ENCODE results near the gene SYTL5. TPM values are rescaled to one million over a fixed set of nuclear protein-coding genes. Genes with fewer than 3 reads are reported as not detected.

Gene SYTL5
- total and polyA plus RNA-seq, 4 donors = 0.83 to 8.4 (median 1.5) TPM

DNA sequence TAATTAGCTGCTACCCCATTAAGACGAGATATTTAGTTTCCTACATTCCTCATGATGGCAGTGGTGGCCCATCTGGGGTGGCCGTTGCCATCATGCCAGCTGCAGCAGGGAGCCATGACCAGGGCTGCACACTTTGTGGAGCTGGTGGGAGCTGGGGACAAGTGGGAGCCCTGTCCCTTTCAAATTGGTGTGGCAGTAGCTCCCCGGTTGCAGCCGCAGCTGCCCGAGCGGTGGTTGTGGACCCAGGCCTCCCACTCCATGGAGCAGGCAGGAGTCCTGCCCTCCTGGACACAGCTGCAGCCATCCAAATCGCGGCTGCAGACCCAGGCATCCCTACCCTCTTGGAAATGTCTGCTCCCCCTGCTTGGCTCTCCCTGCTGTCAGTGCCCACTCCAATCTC lies 9.3 kb upstream of the SYTL5 start:
- WGBS, 2 donors = 91 to 94% methylated on average over 8 of the region's 8 CpGs
- Histone ChIP-seq H3K9me3 (ENCODE audit: control insufficient read depth in 4 of 4, insufficient read depth in 3 of 4, low read length in 3 of 4) (peaks cover 0 to 4% (median 0%) of the 10 kb centered on the region in 4 donors), H3K27me3 (ENCODE audit: control insufficient read depth in 3 of 3, insufficient read depth in 3 of 3, low read length in 2 of 3) (peaks cover 3 to 5% (median 4%) of the 10 kb centered on the region in 3 donors), H3K4me1 (ENCODE audit: control insufficient read depth in 5 of 5, insufficient read depth in 5 of 5, low read length in 5 of 5) (no peaks in the 10 kb centered on the region), H3K27ac (ENCODE audit: low read depth in 1 of 2, low read length in 1 of 2) (no peak overlapping the region), H3K36me3 (ENCODE audit: control insufficient read depth in 4 of 4, insufficient read depth in 4 of 4, low read length in 4 of 4) (no peaks in the 10 kb centered on the region), H3K4me3 (no peak overlapping the region), H3K9ac (ENCODE audit: insufficient read depth in 1 of 2, low read length in 2 of 2) (no peak overlapping the region)
- DNase-seq = no peak
- ATAC-seq (ENCODE audit: insufficient read depth, low FRiP score) = no peak
- TF ChIP-seq, protein P1, sequence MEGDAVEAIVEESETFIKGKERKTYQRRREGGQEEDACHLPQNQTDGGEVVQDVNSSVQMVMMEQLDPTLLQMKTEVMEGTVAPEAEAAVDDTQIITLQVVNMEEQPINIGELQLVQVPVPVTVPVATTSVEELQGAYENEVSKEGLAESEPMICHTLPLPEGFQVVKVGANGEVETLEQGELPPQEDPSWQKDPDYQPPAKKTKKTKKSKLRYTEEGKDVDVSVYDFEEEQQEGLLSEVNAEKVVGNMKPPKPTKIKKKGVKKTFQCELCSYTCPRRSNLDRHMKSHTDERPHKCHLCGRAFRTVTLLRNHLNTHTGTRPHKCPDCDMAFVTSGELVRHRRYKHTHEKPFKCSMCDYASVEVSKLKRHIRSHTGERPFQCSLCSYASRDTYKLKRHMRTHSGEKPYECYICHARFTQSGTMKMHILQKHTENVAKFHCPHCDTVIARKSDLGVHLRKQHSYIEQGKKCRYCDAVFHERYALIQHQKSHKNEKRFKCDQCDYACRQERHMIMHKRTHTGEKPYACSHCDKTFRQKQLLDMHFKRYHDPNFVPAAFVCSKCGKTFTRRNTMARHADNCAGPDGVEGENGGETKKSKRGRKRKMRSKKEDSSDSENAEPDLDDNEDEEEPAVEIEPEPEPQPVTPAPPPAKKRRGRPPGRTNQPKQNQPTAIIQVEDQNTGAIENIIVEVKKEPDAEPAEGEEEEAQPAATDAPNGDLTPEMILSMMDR (IDR thresholded peaks at IDR 0.05; ENCODE audit: control extremely low read depth, extremely low read depth) = no peak

DNA sequence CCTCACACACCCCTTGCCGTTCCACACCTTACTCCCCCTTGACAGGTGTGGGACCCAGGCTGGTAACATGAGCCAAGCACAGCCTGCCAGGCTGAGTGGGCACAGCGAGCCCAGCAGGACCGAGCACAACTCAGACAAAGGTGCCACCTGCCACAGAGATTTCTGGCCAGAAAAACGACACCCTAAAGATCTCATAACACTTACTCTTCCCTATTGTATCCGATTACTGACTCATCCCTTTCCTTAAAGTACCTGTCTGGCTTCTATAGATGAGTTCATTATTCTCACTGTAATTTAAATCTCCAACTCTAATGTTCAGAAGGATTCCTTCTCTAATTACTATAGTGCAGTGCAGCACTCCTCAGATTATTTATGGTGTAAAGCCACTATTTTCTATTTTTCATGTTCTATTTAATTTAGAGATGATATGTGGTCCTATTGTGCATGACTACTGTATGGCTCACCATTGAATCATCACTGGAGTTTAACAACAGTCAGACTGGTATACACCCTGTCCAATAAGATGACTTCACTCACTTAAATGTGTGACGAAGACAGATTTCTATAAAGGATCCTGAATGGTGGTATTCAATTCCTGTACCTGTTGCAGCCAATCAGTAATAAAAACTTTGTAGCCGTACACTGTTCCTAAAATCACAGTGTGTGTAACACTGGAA lies 7.6 kb upstream of the SYTL5 start:
- H3K4me3 ChIP-seq = no peak overlapping the region
- TF ChIP-seq, protein P1 (IDR thresholded peaks at IDR 0.05; ENCODE audit: control extremely low read depth, extremely low read depth) = no peak
- no peaks in the 10 kb centered on the region for H3K4me1 ChIP-seq (ENCODE audit: control insufficient read depth in 5 of 5, insufficient read depth in 5 of 5, low read length in 5 of 5)
- no peak for ATAC-seq (ENCODE audit: insufficient read depth, low FRiP score)
- H3K27me3 ChIP-seq (ENCODE audit: control insufficient read depth in 3 of 3, insufficient read depth in 3 of 3, low read length in 2 of 3) = peaks cover 3 to 5% (median 4%) of the 10 kb centered on the region in 3 donors
- 67 to 90% methylated on average over 7 of the region's 7 CpGs for WGBS, 2 donors
- H3K9me3 ChIP-seq (ENCODE audit: control insufficient read depth in 4 of 4, insufficient read depth in 3 of 4, low read length in 3 of 4) = peaks cover 0 to 4% (median 0%) of the 10 kb centered on the region in 4 donors
- no peak overlapping the region for H3K27ac ChIP-seq (ENCODE audit: low read depth in 1 of 2, low read length in 1 of 2)
- no peak for DNase-seq
- H3K9ac ChIP-seq (ENCODE audit: insufficient read depth in 1 of 2, low read length in 2 of 2) = no peak overlapping the region
- H3K36me3 ChIP-seq (ENCODE audit: control insufficient read depth in 4 of 4, insufficient read depth in 4 of 4, low read length in 4 of 4) = no peaks in the 10 kb centered on the region

DNA sequence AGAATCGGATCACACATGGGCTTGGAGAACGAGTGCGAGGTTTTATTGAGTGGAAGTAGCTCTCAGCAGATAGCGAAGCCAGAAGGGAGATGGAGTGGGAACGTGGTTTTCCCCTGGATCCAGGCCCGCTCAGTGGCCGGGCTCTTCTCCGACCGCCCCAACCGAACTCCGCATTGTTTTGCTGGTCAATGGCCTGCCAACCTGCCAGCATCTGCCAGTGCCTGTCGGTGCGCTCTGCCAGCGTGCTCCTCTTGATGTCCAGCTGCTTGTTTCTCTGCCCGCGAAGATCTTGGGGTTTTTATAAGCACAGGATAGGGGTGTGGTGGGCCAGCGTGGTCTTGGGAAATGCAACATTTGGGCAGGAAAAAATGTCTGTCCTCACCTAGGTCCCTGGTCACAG lies 5.6 kb upstream of the SYTL5 start:
- no peak overlapping the region for H3K9ac ChIP-seq (ENCODE audit: insufficient read depth in 1 of 2, low read length in 2 of 2)
- TF ChIP-seq, protein P1 (IDR thresholded peaks at IDR 0.05; ENCODE audit: control extremely low read depth, extremely low read depth) = no peak
- DNase-seq (no peak), ATAC-seq (ENCODE audit: insufficient read depth, low FRiP score) (no peak)
- H3K36me3 ChIP-seq (ENCODE audit: control insufficient read depth in 4 of 4, insufficient read depth in 4 of 4, low read length in 4 of 4) = no peaks in the 10 kb centered on the region
- H3K9me3 ChIP-seq (ENCODE audit: control insufficient read depth in 4 of 4, insufficient read depth in 3 of 4, low read length in 3 of 4) = peaks cover 0 to 4% (median 0%) of the 10 kb centered on the region in 4 donors
- 92 to 97% methylated on average over 17 of the region's 17 CpGs for WGBS, 2 donors
- H3K27me3 ChIP-seq (ENCODE audit: control insufficient read depth in 3 of 3, insufficient read depth in 3 of 3, low read length in 2 of 3) = peaks cover 3 to 5% (median 4%) of the 10 kb centered on the region in 3 donors
- no peak overlapping the region for H3K4me3 ChIP-seq
- H3K27ac ChIP-seq (ENCODE audit: low read depth in 1 of 2, low read length in 1 of 2) = no peak overlapping the region
- H3K4me1 ChIP-seq (ENCODE audit: control insufficient read depth in 5 of 5, insufficient read depth in 5 of 5, low read length in 5 of 5) = no peaks in the 10 kb centered on the region
